ENCODE measurements around the gene PTPRN2.

The PTPRN2 gene

GRCh38 chr7:157721468-157722136 is 866.0 kb downstream of the PTPRN2 start:
- in situ Hi-C loops (cut with HindIII; ENCODE audit: low sequenced_read_pairs), result no loop called here
- TF ChIP-seq CTCF (IDR thresholded peaks at IDR 0.05; ENCODE audit: low read depth, low read length, missing control alignments), result no peak
- H3K4me3 ChIP-seq (ENCODE audit: low read depth, low read length), result no peak overlapping the region
- DNase-seq (ENCODE audit: low read depth), result no peak

GRCh38 chr7:157719705-157720655 is 867.6 kb downstream of the PTPRN2 start:
- no peak for DNase-seq (ENCODE audit: low read depth)
- no peak overlapping the region for H3K4me3 ChIP-seq (ENCODE audit: low read depth, low read length)
- in situ Hi-C loops (cut with HindIII; ENCODE audit: low sequenced_read_pairs), result no loop called here
- no peak for TF ChIP-seq CTCF (IDR thresholded peaks at IDR 0.05; ENCODE audit: low read depth, low read length, missing control alignments)

GRCh38 chr7:157719008-157719682 is 868.5 kb downstream of the PTPRN2 start:
- H3K4me3 ChIP-seq (ENCODE audit: low read depth, low read length), result no peak overlapping the region
- DNase-seq (ENCODE audit: low read depth), result no peak

GRCh38 chr7:157718303-157719007 is 869.2 kb downstream of the PTPRN2 start:
- no peak for DNase-seq (ENCODE audit: low read depth)
- in situ Hi-C loops (cut with HindIII; ENCODE audit: low sequenced_read_pairs), result no loop called here
- TF ChIP-seq CTCF (IDR thresholded peaks at IDR 0.05; ENCODE audit: low read depth, low read length, missing control alignments), result no peak

More at GRCh38 chr7:157719008-157719682, 868.5 kb downstream of the PTPRN2 start:
- in situ Hi-C loops (cut with HindIII; ENCODE audit: low sequenced_read_pairs), result no loop called here
- TF ChIP-seq CTCF (IDR thresholded peaks at IDR 0.05; ENCODE audit: low read depth, low read length, missing control alignments), result no peak

GRCh38 chr7:157717211-157718174 is 870.1 kb downstream of the PTPRN2 start:
- no peak for DNase-seq (ENCODE audit: low read depth)
- H3K4me3 ChIP-seq (ENCODE audit: low read depth, low read length), result no peak overlapping the region
- TF ChIP-seq CTCF (IDR thresholded peaks at IDR 0.05; ENCODE audit: low read depth, low read length, missing control alignments), result no peak
- in situ Hi-C loops (cut with HindIII; ENCODE audit: low sequenced_read_pairs), result no loop called here

More at GRCh38 chr7:157718303-157719007, 869.2 kb downstream of the PTPRN2 start:
- H3K4me3 ChIP-seq (ENCODE audit: low read depth, low read length), result no peak overlapping the region

Data from astrocyte of the cerebellum (primary cell).